Renal pelvis (tissue), 12 donors: ENCODE data around the gene CCDC136. TPM values are rescaled to one million over a fixed set of nuclear protein-coding genes. Genes with fewer than 3 reads are reported as not detected.

Experiments
- DNase-seq: peaks from one replicate; pipeline ENCODE4 v3.0.0-alpha.2; 2013
- long read RNA-seq, 16 experiments: transcript quantifications; one replicate each; lab custom pipeline, GENCODE V29; 2026
- polyA plus RNA-seq, 3 donors: library from polyadenylated mRNA; unstranded; fragments of 120-200 nt; gene quantifications; one replicate each; pipeline ENCODE4 v1.2.1, GENCODE V29; 2013; ENCODE audit not compliant: insufficient read length in 3 of 3

Gene CCDC136
- 10 to 100 TPM; 17.2 to 27.0 (median 20.6) TPM for polyA plus RNA-seq
- long read RNA-seq, donor 1 = 0 reads
- long read RNA-seq, donor 2 = 0 reads
- long read RNA-seq, donor 3 = 0 reads
- long read RNA-seq, donor 4 = 0 reads
- long read RNA-seq, donor 5 = 0 reads
- long read RNA-seq, donor 6, partial matches to known transcripts = 0 of 1 reads
- long read RNA-seq, donor 6, other reads (novel, unspliced or antisense) = 0 of 1 reads
- long read RNA-seq, donor 7 = 0 reads
- long read RNA-seq, donor 8 = 0 reads
- long read RNA-seq, donor 9 = 0 reads
- long read RNA-seq, donor 10, partial matches to known transcripts = 13 of 13 reads
- long read RNA-seq, donor 10, other reads (novel, unspliced or antisense) = 0 of 13 reads
- long read RNA-seq, donor 11 = 0 reads
- long read RNA-seq, donor 12 = 0 reads
- long read RNA-seq, donor 13 = 0 reads
- long read RNA-seq, donor 14 = 0 reads
- long read RNA-seq, donor 15, partial matches to known transcripts = 0 of 1 reads
- long read RNA-seq, donor 15, other reads (novel, unspliced or antisense) = 0 of 1 reads
- long read RNA-seq, donor 16 = 0 reads

DNA sequence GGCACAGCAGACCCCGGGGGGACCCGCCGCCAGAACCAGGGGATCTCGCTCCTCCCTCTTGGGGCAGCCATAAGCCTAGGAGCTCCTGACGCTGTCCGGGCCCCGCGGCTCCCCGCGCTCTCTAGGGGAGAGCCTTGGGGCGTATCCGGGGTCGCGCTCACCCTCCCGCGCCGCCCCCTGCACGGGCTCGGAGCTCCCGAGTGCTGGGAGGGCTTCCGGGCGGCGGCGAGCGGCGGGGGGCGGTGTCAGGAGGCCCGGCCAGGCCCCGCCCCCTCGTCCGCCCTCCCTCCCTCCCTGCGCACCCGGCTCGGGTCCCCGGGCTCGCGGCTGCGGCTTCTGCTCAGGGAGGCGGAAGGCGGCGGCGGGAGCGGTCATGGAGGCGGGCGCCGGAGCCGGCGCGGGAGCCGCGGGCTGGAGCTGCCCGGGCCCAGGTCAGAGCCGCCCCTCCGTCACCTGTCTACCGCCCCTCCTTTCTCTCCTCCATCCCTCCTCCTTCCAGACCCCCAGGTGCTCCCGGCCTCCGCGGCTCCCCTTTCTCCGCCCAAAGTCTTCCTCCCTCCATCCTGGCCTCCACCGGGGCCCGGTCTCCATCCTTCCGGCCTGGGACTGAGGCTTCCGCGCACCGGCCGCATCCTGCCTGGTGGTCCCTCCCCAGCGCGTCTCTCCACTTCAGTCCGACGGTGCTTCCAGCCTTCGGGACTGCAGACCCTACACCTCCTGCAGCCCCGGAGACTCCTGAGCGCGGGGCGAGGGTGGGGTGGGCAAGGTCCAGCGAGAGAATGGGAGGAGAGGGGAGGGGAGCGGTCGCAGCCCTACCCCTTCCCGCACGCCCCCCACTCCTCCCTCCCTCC is at the start of gene CCDC136:
Gene CCDC136 (plus strand): TSS at position 848 of the 851 bp plus-strand sequence. CDS start 444 bp downstream, outside the sequence.
- peak; percentile 45 for DNase-seq

DNA sequence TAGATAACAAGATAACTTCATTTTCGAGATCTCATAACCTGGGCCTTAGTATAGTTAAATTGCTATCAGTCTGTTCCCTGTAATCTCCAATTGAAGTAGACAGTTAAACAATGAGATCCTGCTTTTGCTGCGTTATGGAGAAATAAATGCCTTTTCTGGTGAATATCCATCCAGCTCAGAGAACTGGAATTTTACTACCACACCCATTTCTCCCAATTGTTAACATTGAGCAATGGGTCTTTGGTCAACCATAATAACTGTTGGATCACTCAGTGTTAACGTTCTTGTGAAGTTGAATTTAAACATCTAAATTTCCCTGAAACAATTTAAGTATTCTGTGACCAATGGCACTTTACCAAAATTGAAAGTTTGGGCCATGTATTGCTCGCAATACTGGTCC is 49.6 kb upstream of the CCDC136 start:
- no peak for DNase-seq

DNA sequence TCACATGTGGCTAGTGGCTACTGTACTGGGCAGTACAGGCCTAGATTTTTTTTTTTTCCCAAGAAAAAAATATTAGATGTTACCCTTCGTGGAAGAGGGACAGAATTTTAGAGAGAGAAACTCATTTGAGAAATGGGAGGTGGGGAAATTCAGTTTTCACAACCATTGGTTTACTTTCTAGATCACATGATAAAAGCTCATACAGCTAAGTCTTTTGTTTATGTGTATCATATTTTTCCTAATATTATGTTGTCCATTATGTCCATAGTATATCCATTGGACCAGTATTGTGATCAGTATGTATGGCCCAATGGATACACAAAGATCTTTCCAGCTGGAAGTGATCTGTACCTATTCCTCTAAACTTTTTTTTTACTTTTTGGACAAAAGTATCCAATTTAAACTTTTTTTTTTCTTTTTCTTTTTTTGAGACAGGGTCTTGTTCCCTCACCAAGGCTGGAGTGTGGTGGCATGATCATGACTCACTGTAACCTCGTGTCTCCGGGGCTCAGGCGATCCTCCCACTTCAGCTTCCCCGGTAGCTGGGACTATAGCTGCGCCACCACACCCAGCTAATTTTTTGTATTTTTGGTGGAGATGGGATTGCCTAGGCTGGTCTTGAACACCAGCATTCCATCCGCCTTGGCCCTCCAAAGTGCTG is 48.5 kb upstream of the CCDC136 start:
- no peak for DNase-seq

DNA sequence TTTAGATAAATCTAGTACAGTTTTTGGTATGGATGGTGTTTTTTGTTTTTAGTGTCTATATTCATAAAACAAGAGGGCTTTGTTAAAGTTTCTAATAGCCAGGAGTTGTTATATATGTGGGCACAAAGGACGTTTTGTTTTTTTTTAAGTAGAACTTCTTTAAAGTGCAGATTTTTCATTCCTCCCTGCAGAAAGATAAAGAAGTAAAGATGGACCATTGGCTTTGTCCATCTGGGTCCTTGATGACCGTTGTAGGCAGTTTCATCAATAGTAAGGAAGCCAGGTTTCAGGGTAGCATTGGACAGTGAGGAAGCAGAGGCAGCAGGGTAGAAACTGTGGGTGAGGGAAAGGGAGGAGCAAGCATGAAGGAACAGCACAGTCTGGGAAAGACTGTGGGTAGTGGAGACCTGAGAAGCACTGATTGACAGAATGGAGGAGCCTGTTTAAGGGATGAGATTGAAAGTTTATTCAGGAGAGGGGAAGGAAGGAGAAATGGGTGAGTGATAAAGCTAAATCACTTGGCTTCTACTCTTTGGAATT is 47.3 kb upstream of the CCDC136 start:
- DNase-seq = no peak

DNA sequence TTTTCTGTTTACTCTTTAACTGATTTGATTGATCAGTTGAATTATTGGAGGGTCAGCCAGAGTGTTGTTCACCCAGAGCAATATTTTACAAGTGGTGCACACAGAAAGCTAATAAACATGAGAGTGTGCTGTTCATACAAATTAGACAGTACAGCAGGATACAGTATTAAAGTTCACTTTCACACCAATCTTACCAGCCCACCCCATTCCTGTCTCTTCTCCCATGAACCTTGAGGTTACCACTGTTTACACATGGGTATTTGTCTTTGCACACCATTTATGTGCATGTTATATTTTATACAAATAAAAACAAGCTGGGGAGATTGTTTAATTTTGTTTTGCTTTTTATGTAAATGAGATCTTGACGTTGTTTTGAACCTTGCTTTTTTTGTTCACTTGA is 46.1 kb upstream of the CCDC136 start:
- no peak for DNase-seq

DNA sequence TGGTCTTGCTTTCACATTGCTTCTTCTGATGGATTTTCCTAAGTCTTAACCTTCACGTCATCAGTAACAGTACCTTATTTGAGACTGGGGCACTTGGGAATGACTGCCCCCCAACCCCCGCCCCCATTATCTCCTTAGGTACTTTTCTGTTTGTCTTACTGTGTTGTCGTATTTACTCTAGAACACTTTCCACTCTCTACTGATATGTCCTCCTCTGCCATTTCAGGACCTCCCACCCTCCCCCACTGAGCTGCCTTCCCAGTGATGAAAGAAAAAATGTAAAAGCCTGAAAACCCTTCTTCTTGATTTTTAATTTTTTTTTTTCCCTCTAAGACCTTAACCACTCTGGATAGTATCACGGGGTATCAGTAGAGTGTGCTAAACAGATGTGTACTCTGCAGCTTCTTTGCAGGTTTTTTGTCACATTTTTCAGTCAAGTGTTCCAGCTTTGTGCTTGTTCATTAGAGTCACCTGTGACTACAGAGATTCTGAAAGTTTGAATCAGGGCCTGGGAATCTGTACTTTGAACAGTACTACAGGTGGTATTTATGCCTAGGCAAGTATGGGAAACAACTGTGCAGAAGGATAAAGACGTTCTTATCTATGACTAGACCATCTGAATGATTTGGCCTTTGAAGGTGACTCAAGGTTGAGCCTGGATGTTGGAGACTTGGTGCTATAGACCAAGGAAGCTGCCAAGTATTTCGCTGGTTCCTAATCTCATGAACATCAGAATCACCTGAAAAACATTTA is 44.3 kb upstream of the CCDC136 start:
- no peak for DNase-seq

DNA sequence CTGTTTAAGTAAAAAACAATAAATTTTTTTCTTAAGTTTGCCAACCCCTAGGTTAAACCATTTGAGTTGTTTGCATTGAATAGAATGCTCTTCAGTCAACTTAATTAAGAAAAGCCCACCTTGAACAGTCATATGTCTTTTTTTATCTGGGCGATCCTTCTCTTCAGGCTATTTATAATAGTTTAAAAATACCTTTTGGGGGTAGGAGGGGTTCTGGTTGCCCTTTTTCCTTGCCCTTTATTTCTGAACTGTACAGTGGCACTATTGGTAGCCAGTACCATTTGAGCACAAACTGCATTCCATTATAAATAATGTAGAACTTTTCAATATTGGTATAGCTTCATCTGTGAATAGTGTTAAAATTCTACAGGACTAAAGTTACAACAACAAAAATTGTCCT is 39.5 kb upstream of the CCDC136 start:
- DNase-seq = no peak

DNA sequence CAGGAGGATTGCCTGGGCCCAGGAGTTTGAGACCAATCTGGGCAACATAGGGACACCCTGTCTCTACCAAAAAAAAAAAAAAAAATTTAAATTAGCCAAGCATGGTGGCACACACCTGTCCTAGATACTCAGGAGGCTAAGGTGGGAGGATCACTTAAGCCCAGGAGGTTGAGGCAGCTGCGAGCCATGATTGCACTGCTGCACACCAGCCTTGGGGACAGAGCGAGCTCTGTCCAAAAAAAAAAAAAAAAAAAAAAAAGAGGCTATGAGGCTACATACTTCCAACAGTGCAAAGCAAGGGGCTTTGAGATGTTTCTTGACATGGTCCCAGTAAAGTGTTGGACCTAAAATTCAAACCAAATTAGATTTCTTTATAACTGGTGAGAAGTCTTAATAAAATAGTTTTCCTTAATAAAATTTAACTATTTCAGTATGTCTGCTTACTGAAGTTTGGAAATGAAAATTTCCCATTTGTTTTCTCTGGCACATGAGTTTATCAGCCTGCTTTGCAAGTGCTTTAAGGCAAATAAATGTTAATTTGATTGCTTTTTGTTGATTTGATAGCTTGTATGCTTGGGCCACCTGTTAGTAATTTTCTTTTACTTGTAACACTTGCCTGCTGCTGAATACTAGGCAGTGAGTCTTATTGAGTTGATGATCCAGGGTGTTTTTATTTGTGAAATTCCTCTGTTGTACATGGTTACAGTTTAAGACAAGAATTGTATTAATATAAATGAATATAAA is 36.5 kb upstream of the CCDC136 start:
- DNase-seq = no peak

DNA sequence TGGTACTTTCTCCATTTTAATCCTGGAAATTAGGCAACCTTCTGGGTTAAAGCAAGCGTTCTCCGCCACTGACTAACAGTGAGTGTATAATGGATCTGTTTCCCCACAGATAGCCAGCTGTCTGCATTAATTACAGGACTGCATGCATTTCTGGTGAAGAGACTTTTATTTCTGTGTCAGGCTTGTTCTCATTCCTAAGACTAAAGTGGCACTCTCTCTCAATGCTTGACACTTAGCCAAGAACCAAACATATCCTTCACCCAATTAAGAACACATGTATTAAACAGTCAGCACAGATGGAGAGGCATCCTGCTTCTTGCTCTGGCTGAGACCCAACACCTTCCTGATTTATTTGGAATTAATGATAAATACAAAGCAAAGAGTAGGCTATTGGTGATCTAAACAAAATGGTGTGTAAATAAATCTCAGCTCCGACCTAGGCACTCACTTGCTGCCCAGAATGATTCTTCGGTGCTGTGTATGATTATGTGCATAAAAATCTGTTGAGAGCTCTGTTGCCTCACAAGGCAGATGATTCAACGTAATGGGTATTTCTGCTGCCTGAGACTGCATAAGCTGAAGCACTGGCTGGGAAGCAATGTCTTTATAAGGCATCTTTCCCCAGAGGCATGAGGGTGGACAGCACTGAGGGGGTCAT is 35.8 kb upstream of the CCDC136 start:
- DNase-seq = no peak

DNA sequence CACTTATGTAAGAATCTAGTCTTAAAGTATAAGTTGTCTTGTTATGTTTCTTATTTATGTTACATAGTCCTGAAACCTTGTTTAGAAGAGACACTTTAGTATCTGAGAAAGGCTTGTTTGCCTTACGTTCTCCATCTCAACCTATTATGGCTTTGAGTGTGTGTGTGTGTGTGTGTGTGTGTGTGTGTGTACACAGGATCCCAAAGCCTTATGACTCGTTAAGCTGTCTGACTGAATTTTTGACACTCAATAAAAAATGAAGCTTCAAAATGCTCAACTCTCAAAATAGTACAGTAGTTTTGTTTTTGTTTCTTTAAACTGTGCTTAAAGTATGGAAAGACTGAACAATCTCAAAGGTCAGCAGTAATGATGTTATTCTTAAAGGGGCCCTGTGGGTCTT is 34.6 kb upstream of the CCDC136 start:
- no peak for DNase-seq

DNA sequence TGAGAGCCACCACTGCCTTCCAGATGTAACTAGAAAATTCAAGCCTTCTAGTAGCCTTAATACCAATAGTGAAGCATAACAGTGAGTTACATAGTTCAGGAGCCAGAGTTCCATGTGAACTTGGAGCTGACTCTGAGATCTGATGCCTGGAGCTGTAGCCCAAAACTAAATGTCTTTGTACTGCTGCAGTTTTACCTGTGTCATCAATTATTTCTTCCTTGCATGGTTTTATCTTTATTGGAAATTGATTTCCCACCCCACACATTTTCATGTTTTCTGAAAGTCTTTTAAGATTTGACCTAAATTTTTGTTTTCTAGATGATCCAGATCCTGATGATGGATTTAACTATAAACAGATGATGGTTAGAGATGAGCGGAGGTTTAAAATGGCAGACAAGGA is 33.2 kb upstream of the CCDC136 start:
- no peak for DNase-seq

DNA sequence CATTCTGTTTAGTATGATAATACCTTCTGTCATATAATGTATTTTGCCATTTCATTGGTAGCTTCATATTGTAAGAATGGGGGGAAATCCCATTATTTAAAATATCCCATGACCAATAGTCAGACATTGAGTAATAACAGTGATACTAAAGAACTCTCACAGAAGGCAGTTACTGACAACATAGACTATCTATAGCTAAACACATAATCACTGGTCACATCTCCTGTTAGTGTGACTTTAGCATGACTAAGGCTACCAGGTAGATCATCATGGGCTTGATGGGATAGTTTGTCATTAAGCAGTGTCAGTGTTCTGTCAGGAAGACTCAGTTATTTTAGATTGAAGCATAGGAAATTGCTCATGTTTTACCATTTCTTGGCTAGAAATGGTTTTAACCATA is 32.5 kb upstream of the CCDC136 start:
- DNase-seq = no peak

DNA sequence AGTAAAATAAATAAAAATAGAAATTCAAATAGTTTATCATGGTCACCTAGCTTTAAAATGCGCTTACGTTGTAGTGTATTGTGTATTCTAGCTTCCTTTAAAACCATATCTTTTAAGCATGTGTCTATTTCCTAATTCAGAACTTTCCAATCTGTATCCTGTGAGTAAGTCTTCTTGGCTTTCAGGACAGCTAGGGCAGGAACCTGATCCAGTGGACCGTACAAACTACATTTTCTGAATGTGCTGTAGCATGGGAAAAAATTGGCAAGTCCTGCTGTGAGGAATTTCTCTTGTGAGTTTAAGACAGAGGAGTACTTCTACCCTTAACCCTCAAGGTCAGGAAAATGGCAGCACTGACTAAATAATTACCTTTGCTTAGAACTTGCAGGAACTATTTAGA is 28.2 kb upstream of the CCDC136 start:
- DNase-seq = no peak

DNA sequence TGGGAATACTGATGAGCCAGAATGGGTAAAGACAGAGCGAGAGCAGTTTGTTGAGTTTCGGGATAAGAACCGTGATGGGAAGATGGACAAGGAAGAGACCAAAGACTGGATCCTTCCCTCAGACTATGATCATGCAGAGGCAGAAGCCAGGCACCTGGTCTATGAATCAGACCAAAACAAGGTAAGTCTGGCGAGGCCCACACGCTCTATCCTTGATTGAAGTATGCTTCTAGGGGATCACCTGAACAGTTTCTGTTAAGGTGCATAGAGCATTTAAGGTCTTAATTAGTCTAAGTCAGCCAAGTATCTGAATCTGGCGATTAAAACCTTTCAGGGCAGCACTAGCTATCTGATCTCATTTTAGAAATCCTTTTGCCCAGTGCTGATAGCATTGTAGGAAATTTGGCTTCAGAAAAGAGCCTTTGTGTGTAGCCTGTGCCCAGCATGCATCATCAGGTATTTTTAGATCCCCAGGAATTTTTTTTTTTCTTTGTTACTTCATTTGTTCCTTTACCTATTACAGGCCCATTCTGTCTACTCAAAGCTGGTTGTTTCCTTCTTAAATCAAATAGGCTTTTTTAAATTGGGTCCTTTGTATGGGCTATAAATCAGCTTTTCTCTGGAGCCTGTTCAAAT is 24.2 kb upstream of the CCDC136 start:
- no peak for DNase-seq

DNA sequence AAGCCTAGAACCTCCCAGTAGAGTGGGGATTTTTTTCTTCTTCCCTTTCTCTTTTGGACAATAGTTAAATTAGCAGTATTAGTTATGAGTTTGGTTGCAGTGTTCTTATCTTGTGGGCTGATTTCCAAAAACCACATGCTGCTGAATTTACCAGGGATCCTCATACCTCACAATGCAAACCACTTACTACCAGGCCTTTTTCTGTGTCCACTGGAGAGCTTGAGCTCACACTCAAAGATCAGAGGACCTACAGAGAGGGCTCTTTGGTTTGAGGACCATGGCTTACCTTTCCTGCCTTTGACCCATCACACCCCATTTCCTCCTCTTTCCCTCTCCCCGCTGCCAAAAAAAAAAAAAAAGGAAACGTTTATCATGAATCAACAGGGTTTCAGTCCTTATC is 21.5 kb upstream of the CCDC136 start:
- no peak for DNase-seq

DNA sequence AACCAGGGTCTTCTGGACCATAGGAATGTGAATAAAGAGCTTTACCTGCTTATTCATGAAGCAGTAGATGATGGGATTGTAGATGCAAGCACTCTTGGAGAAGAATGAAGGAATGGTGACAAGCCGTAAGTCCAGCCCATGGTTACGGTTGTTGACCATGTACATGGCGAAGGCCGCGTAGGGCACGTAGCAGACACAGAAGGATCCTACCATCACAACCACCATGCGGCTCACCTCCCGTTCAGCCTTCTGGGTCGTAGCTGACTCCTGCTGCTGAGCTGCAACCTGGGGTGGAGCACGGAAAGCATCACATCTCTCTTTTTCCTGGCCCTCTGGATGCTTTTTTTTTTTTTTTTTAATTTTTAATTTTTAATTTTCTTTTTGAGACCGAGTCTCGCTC is 18.2 kb upstream of the CCDC136 start:
- DNase-seq = no peak

DNA sequence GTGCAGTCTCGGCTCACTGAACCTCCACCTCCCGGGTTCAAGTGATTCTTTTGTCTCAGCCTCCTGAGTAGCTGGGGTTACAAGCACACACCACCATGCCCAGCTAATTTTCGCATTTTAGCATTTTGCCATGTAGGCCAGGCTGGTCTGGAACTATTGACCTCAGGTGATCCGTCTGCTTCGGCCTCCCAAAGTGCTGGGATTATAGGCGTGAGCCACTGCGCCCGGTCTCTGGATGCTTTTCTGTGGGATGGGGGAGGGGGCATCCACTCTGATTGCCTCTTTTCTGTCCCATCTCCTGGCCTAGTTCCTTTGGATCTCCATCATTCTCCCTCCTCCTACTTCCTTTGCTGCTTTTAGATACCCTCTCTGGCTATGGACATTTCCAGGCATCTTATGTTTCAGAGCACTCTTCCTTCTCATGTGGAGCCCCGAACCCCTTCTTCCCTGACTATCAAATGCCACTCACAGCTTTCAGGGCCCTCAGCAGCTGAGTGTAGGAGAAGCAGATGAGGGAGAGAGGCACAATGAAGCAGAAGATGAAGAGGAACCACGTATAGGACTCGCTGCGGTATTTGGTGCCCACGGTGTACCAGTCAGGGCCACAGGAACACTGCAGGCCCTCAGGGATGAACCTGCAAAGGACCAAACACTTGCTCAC is 17.6 kb upstream of the CCDC136 start:
- no peak for DNase-seq

DNA sequence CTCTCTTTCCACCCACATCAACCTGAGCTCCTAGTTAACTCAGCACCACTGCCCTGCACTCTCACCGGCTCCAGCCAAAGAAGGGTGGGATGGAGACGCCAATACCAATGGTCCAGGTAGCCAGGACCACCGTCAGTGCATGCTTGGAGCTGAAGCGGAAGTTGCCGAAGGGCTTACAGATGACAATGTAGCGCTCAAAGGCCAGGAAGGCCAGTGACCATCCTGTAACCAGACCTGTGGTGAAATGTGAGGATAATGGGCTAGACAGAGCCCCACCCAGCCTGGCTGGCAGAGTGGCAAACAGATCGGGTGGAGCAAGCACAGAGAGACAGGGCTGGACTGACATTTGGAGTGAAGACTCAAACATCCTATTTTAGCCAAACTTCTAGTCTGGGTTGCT is 16.8 kb upstream of the CCDC136 start:
- no peak for DNase-seq
